COLO668 (cell line): Measurements from ENCODE around the gene GPR89B.
"Not testable (repeated sequence)": the region's sequence is repeated elsewhere in the genome, so short reads cannot be mapped to it uniquely, and the experiment has no call there.

Experiments
- DNase-seq: peaks from one replicate; lab custom pipeline; 2025; ENCODE audit not compliant: unreplicated experiment; lab: John Stamatoyannopoulos, UW

The GPR89B gene

DNA sequence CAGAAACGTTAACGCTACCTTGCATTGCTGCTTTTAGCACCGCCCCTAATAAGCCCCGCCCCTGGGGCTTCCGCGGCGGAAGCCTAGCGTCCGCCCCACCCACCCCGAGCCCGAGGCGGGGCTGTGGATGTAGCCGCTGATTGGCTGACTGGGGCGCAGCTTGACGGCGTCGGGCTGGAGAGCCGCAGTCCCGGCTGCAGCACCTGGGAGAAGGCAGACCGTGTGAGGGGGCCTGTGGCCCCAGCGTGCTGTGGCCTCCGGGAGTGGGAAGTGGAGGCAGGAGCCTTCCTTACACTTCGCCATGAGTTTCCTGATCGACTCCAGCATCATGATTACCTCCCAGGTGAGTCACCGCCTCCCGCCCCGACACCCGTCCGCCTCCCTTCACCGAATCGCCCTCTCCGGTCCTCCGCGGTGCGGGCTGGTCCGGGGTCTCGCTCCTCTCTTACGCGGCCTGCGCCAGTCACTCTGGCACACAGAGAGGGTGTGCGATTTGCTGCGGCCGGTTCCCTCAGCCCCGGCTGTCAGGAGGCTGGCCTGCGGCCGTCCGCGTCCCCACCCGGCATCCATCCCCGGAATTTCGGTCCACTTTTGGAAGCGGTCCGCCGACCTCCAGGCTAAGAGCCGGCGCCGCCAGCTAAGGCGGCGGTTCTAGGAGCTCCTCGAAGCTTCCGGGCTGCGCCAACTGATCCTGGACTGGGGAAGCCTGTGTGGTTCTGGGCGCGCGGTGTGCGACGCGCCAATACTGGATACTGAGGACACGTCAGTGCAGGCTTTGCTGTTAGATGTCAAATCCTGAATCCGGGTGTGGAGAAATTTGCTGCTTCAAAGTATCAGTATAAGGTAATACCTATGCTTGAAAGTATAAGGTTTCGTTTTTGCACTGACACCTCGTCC is at the start of gene GPR89B:
TSS of gene GPR89B (plus strand) at position 185 of the 897 bp plus-strand sequence. CDS start at position 302, 117 bp downstream.
- DNase-seq: peak; percentile 94

GRCh38 chr1:147879911-147880310 is 48.3 kb upstream of the GPR89B start:
- no peak for DNase-seq

GRCh38 chr1:147882535-147882934 is 45.7 kb upstream of the GPR89B start:
- DNase-seq: no peak

DNA sequence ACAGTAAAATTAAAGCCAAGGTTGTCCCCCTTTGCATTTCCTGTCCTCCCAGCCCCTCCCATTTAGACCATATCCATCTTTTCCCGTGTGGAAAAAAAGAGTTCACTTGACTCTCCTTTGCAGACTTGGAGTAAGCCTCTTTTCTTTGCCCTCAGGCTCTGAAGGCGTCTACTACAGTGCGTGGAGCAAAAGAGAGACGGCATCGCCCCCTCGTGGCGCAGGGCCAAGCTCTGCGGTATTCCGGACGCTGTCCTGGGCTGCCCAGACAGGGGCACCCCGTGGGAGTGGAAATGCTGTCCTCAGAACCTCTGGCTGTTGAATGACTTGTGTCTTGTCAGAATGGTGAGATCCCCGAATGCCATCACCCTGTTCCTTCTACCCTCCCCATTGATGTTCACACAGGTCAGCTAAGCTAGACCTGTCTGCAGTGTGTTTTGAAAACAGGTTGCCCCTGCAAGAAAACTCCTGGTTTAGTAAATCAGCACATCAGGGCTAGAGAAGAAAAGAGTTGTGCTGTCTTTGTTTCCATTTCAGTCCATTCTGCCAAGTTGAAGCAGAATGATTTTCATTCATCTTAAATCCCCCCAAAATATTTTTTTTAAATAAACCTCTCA is 37.9 kb upstream of the GPR89B start:
- peak; percentile 85 for DNase-seq

- DNase-seq: no peak
These were observed 37.1 kb upstream of the GPR89B start for GRCh38 chr1:147891088-147891487.

DNA sequence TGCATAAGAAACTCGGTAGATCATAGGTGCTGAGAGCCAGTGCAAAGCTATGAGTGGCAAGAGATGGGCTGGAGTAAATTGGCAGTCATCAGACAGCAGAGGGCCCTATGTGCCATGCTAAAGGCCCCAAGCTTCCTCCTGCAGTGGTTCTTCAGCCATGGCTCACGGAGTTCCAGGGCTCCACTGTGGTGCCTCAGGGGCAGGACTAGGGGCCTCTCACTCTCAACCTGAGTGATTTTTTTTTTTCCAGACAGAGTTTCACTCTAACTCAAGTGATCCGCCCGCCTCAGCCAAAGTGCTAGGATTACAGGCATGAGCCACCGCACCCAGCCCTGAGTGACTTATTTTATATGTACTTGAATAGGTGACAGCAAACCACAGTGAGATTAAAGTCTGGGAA is 36.0 kb upstream of the GPR89B start:
- DNase-seq: peak; percentile 11

- peak; percentile 41 for DNase-seq
These were observed 35.4 kb upstream of the GPR89B start for GRCh38 chr1:147892731-147893214.

- no peak for DNase-seq
These were observed 33.1 kb upstream of the GPR89B start for GRCh38 chr1:147895123-147895522.

DNA sequence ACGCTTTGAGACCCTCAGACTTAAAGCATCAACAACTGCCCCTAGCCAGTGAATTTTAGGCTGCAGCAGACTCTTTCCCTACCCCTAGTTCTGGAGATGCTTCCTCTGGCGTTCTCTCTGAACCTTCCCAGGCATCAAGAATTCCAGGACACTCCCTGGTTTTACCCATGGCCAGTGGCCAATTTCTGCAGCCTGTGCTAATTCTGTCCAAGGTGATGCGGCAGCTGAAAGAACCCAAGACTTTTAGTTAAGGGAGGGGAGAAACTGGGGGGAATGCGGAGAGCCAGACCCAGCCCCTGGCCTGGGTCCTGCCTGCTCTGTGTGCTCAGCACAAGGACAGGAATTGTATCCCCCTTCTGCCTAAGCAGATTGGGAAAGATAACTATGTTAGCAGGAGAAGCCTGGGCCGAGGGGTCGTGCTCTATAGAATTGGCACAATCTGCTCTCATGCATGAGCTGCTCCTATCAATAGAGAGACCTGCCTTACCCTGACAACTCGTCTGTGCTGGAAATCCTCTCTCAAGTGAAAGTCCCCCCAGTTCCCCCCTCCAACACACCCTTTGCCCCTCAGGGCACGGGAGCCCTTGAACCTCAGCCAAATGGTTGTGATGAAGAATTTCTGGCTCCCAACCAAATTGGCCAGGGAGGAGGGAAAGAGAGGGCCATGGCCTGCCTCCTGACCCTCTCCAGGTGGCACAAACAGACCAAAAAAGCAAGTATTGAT is 31.0 kb upstream of the GPR89B start:
- no peak for DNase-seq

DNA sequence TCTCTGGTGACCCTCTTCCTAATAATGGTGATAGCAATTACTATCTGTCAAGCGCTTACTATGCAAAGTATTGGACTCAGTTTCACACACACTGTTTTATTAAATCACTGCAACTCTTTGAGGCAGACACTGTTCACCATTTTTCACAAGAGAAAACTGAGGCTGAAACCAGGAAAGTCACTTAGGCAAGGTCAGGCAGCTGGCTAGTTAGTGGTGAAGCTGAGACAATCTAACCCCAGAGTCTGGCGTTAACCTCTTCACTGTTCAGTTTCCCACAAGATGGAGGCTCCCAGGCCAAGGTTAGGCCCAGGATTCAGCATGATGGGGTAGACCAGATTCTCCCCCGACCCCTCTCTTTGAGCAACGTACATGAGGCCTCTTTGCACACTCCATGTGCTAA is 30.4 kb upstream of the GPR89B start:
- no peak for DNase-seq

DNA sequence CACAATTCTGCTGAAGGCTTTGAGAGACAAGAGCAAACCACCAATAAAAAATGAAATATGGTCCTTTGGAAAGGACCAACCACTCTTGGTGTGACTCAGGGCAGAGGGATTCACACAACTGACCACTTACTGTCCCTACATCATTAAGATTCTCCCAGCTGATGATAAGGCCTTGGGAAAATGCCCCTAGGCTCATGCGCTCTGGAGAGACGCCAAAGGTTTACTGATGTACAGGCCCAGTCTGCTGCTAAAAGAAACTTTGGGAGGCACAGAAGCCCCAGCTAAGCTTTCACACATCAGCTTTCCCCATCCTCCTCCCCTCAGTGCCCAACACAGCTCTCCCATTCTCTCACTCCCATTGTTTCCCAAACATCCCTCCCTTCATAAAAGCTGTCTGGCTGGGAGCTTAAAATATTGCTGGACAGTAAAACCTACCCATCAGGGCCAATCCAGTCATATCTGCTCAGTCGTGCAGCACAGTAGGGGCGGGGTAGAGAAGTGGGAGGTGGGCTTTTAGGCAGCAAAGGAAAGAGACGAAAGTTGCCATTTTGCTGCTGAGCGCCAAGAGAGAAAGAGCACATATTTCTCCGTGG is 25.9 kb upstream of the GPR89B start, which contains the start of gene GJA8:
TSS of gene GJA8 (plus strand) at position 543 of the 593 bp plus-strand sequence. CDS start 5,161 bp downstream, outside the sequence.
- no peak for DNase-seq

GRCh38 chr1:147904726-147905125 is 23.5 kb upstream of the GPR89B start:
- DNase-seq: no peak

DNA sequence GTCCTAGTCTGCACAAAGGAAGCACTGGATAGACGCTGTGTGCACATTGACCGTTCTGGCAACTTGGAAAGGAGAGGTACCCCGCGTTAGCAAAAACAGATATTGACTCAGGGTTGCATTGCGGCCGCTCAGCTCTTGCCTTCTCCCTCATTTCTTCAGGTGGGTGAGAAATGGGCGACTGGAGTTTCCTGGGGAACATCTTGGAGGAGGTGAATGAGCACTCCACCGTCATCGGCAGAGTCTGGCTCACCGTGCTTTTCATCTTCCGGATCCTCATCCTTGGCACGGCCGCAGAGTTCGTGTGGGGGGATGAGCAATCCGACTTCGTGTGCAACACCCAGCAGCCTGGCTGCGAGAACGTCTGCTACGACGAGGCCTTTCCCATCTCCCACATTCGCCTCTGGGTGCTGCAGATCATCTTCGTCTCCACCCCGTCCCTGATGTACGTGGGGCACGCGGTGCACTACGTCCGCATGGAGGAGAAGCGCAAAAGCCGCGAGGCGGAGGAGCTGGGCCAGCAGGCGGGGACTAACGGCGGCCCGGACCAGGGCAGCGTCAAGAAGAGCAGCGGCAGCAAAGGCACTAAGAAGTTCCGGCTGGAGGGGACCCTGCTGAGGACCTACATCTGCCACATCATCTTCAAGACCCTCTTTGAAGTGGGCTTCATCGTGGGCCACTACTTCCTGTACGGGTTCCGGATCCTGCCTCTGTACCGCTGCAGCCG is 20.3 kb upstream of the GPR89B start:
- DNase-seq: no peak

- DNase-seq: no peak
These were observed 15.7 kb upstream of the GPR89B start for GRCh38 chr1:147912553-147912952.

DNA sequence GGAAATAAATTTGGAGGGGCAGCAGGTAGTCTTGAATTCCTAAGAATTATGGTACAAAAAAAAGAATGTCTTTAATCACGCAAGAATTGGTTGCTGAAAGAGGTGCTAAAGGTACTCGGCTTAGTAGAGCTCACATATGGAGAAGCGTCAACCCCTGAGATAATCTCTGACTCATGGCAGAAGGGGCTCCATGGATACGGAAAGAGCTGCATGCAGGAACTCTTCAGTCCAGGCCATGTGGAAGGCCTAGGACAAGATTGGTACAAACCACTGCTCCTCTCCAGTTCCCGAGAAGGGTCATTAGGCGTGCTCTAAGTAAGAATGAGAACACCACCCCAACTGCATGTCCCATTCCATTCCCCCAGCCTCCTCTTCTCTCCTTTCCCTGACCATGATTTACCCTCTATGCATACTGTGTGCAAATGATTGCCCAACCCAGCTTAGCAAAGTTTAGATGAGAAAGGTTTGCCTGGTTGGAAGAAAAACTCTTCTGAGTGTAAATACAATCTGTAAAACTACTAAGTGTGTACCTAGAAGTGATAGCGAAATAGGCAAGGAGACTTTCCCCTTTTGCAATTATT is 14.8 kb upstream of the GPR89B start:
- DNase-seq: no peak

DNA sequence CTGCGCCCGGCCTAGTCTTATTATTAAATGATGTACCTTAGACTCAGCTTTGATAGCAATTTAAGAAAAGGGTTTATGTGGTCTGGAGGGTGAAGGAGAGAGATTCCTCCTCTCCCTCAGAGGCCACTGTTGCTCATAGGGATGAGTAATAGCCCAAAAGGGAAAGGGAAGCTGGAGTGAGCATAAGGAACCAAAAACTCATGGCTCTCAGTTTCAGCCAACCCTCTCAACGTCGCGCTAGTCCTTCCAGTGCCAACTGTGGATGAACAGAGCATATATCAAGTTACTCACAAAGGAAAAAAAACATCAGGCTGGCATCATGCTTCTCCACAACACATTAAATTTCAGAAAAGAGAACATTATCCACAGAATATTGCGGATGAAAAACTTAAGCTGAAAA is 8.3 kb upstream of the GPR89B start:
- no peak for DNase-seq

DNA sequence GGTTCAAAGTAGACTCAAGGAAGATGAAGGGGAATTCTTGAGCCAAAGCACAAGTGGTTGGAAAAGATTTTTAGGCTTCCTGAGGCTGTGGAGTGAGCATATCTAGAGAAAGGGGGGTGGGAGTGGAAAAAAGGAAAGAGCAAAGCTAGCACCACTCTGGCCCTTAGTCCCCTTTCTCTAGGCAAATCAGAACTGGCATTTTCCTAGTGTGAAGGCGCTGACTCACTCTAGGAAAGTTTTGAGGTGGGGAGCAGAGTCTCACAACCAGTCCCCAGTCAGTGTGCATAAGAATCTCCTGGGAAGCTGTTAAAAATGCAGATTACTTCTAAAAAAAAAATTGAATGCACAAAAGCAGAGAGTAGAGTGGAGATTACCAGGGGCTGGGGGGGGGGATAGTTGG is 3.4 kb upstream of the GPR89B start:
- no peak for DNase-seq

GRCh38 chr1:147927215-147927614 is 1.0 kb upstream of the GPR89B start:
- not testable (repeated sequence) for DNase-seq

GRCh38 chr1:147927689-147928088 is 531 bp upstream of the GPR89B start:
- DNase-seq: not testable (repeated sequence)

DNA sequence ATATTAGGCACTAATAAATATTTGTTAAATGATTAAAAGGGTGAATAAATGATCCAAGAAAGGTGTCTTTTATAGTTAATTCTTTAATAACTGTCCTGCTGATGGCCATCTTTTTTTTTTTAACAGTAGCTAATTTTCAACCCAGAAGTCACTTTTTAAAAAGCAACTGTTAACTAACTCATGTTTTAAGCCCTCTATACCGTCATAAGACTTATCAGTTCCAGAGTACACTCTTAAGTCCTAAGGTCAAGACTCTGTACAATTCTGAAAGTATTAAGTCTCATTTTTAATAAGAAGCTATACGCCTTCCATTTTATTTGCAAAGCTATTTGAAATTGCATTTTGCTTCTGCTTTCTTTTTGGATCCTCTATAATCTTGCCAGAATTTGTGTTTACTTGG is 2.9 kb downstream of the GPR89B start:
- DNase-seq: not testable (repeated sequence)
